ENCODE data around the gene COQ2. TPM values are rescaled to one million over a fixed set of nuclear protein-coding genes. Genes with fewer than 3 reads are reported as not detected.

The COQ2 gene
- total RNA-seq, 6 donors from 2014 or later = 8.8 to 18.8 (median 15.1) TPM

GRCh38 chr4:83232082-83232481, 52.5 kb downstream of the COQ2 start:
- Histone ChIP-seq H3K27ac (peak overlapping the region in 3 of 4 donors; percentile 16 to 58 (median 36)), H3K36me3 (no peaks in the 10 kb centered on the region), H3K4me1 (peaks cover 6 to 14% (median 12%) of the 10 kb centered on the region in 4 donors), H3K4me3 (no peak overlapping the region), H3K27me3 (no peaks in the 10 kb centered on the region), H3K9me3 (no peaks in the 10 kb centered on the region)
- peak in 1 of 2 donors; percentile 14 for ATAC-seq (ENCODE audit: low FRiP score in 2 of 2)
- TF ChIP-seq POLR2A (IDR thresholded peaks at IDR 0.05) = no peak
- TF ChIP-seq CTCF (IDR thresholded peaks at IDR 0.05) = peak in 1 of 6 experiments; percentile 6
- TF ChIP-seq POLR2AphosphoS5 (IDR thresholded peaks at IDR 0.05) = no peak
- TF ChIP-seq EP300 (IDR thresholded peaks at IDR 0.05) = no peak
- no peak for DNase-seq
- WGBS, 2 donors = 32 to 45% methylated on average over 1 of the region's 1 CpG

GRCh38 chr4:83231620-83232076, 53.0 kb downstream of the COQ2 start:
- H3K36me3 ChIP-seq = no peaks in the 10 kb centered on the region
- ATAC-seq (ENCODE audit: low FRiP score in 2 of 2) (peak; percentile 62), DNase-seq (no peak)
- peak overlapping the region in 3 of 4 donors; percentile 16 to 58 (median 36) for H3K27ac ChIP-seq
- peak in 1 of 2 donors; percentile 34 for TF ChIP-seq POLR2AphosphoS5 (IDR thresholded peaks at IDR 0.05)
- no peak for TF ChIP-seq EP300 (IDR thresholded peaks at IDR 0.05)
- no peaks in the 10 kb centered on the region for H3K27me3 ChIP-seq
- H3K9me3 ChIP-seq = no peaks in the 10 kb centered on the region
- H3K4me3 ChIP-seq = no peak overlapping the region
- WGBS, 2 donors = 48 to 55% methylated on average over 1 of the region's 1 CpG
- H3K4me1 ChIP-seq = peaks cover 6 to 14% (median 12%) of the 10 kb centered on the region in 4 donors

- Histone ChIP-seq H3K27me3 (no peaks in the 10 kb centered on the region), H3K27ac (peak overlapping the region in 1 of 4 donors; percentile 36), H3K4me1 (peaks cover 6 to 14% (median 12%) of the 10 kb centered on the region in 4 donors), H3K36me3 (no peaks in the 10 kb centered on the region), H3K4me3 (no peak overlapping the region), H3K9me3 (no peaks in the 10 kb centered on the region)
- peak in 1 of 2 donors; percentile 53 for ATAC-seq (ENCODE audit: low FRiP score in 2 of 2)
- WGBS, 2 donors = 67 to 72% methylated on average over 3 of the region's 3 CpGs
- no peak for DNase-seq
- no peak for TF ChIP-seq POLR2A (IDR thresholded peaks at IDR 0.05)
- no peak for TF ChIP-seq POLR2AphosphoS5 (IDR thresholded peaks at IDR 0.05)
- TF ChIP-seq EP300 (IDR thresholded peaks at IDR 0.05) = no peak
- TF ChIP-seq CTCF (IDR thresholded peaks at IDR 0.05) = no peak
Observed at GRCh38 chr4:83230928-83231327, 53.7 kb downstream of the COQ2 start.

- no peaks in the 10 kb centered on the region for H3K27me3 ChIP-seq
- no peak for ATAC-seq (ENCODE audit: low FRiP score in 2 of 2)
- peaks cover 6 to 14% (median 12%) of the 10 kb centered on the region in 4 donors for H3K4me1 ChIP-seq
- TF ChIP-seq EP300 (IDR thresholded peaks at IDR 0.05) = no peak
- TF ChIP-seq POLR2A (IDR thresholded peaks at IDR 0.05) = no peak
- TF ChIP-seq POLR2AphosphoS5 (IDR thresholded peaks at IDR 0.05) = no peak
- no peak for TF ChIP-seq CTCF (IDR thresholded peaks at IDR 0.05)
- no peaks in the 10 kb centered on the region for H3K36me3 ChIP-seq
- WGBS, 2 donors = 64 to 88% methylated on average over 3 of the region's 3 CpGs
- H3K9me3 ChIP-seq = no peaks in the 10 kb centered on the region
- H3K27ac ChIP-seq = no peak overlapping the region
- H3K4me3 ChIP-seq = no peak overlapping the region
- DNase-seq = no peak
Observed at GRCh38 chr4:83229791-83230190, 54.8 kb downstream of the COQ2 start.

GRCh38 chr4:83228231-83228630, 56.4 kb downstream of the COQ2 start:
- no peak for DNase-seq

More at GRCh38 chr4:83228231-83228630, 56.4 kb downstream of the COQ2 start:
- WGBS, 2 donors = 100% methylated on average over 1 of the region's 1 CpG
- TF ChIP-seq CTCF (IDR thresholded peaks at IDR 0.05) = no peak
- no peak for TF ChIP-seq POLR2AphosphoS5 (IDR thresholded peaks at IDR 0.05)
- TF ChIP-seq EP300 (IDR thresholded peaks at IDR 0.05) = no peak
- TF ChIP-seq POLR2A (IDR thresholded peaks at IDR 0.05) = no peak
- no peak overlapping the region for H3K27ac ChIP-seq
- no peak overlapping the region for H3K4me3 ChIP-seq
- no peak for ATAC-seq (ENCODE audit: low FRiP score in 2 of 2)
- H3K9me3 ChIP-seq = no peaks in the 10 kb centered on the region
- no peaks in the 10 kb centered on the region for H3K27me3 ChIP-seq
- peaks cover 6 to 14% (median 12%) of the 10 kb centered on the region in 4 donors for H3K4me1 ChIP-seq
- H3K36me3 ChIP-seq = no peaks in the 10 kb centered on the region
